T-helper 22 cell (primary cell): ENCODE measurements around the gene TXNDC11.

Source experiments
- DNase-seq: peaks from one replicate; pipeline ENCODE4 v3.0.0-alpha.2; 2020; ENCODE audit warnings: low read depth

The TXNDC11 gene

DNA sequence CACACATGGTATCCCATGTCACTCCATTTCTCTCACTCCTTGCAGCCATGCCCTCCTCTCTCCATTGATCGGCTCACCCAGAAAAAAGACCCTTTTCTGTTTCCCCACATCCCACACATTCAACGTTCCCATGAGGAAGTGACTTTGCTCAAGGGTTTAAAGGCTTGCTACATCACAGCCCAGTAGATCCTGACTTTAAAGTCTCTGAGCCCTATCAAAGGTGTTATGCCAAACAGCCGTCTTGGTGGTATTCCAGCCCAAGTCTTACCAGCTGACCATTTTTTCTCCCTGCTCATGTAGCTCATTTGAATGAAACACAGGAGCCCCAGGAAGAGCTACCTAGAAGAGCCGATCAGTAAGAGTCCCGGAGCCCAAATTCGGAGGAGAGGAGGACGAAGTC, 7.4 kb upstream of the TXNDC11 start:
- DNase-seq = no peak

DNA sequence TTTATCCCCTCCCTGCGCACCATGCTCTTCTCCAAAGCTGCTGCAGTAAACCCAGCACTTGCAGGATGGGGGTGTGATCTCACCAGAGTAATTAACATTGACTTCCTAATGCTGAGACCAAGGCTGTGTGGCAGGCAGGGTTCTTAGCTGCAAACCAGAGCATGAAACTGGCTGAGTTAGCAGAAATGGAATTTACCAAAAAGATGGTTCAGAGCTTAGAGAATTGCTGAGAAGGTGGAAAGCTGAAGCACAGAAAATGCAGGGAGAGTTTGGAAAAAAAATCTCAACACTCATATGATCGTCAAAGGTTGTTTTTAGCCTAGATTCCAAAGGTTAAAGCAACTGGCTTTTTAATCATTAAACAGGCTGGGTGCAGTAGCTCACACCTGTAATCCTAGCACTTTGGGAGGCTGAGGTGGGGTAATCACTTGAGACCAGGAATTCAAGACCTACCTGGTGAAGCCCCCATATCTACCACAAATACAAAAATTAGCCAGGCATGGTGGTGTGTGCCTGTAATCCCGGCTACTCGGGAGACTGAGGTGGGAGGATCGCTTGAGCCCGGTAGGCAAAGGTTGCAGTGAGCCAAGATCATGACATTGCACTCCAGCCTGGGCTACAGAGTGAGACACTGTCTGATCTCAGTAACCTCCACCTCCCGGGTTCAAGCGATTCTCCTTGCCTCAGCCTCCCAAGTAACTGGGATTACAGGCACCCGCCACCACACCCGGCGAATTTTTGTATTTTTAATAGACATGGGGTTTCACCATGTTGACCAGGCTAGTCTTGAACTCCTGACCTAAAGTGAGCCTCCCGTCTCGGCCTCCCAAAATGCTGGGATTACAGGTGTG, 6.0 kb upstream of the TXNDC11 start:
- no peak for DNase-seq

DNA sequence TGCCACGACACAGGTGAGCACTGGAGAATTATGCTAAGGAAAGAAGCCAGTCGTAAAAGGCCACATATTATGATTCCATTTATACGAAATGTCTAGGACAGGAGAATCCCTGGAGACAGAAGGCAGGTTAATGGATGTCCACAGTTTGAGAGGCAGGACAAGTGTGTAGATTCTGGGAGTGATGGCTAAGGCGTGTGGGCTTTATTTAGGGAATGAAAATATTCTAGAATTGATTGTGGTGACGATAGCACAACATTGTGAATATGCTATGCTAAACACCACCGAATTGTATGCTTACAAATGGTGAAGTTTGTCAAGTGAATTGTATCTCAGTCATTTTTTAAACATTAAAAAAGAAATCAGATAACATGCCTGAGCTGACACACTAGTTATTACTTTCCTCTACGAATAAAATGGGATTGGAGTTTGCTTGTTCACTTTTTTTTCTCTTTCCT, 5.3 kb upstream of the TXNDC11 start:
- no peak for DNase-seq

DNA sequence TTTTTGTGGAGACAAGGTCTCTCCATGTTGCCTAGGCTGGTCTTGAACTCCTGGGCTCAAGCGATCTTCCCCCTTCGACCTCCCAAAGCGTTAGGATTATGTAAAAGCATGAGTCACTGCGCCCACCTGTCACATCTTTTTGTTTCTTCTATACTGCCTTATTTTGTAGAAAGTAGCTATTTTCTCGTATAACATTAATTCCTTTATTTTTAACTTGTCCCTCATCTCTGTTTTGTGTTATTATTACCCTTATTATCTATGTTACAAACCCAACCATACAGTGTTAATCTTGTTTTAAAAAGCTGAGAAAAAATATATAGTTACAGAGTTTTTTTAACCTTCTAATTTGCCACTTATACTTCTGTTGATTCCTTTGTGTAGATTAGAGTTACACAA, 1.4 kb upstream of the TXNDC11 start:
- no peak for DNase-seq

GRCh38 chr16:11743308-11744074, 834 bp upstream of the TXNDC11 start:
- DNase-seq = peak; percentile 8

- no peak for DNase-seq
These were observed 543 bp downstream of the TXNDC11 start for GRCh38 chr16:11742093-11742535.

DNA sequence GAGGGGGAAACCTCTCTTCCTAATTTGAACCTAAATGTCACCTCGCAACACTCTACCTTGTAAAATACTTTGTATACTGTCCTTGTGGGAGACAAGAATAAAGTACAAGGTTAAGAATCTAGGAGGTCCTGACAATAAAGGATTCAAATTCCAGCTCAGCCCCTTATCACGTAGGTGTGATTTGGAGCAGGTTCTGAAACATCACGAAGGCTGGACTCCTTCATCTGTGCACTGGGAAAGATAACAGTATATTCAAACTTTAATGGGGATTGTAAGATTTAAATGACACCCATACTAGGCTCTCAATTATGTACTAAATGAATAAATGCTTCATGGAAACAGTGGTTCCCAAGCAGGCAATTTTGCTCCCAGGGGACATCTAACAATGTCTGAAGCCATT, 2.1 kb downstream of the TXNDC11 start:
- no peak for DNase-seq

DNA sequence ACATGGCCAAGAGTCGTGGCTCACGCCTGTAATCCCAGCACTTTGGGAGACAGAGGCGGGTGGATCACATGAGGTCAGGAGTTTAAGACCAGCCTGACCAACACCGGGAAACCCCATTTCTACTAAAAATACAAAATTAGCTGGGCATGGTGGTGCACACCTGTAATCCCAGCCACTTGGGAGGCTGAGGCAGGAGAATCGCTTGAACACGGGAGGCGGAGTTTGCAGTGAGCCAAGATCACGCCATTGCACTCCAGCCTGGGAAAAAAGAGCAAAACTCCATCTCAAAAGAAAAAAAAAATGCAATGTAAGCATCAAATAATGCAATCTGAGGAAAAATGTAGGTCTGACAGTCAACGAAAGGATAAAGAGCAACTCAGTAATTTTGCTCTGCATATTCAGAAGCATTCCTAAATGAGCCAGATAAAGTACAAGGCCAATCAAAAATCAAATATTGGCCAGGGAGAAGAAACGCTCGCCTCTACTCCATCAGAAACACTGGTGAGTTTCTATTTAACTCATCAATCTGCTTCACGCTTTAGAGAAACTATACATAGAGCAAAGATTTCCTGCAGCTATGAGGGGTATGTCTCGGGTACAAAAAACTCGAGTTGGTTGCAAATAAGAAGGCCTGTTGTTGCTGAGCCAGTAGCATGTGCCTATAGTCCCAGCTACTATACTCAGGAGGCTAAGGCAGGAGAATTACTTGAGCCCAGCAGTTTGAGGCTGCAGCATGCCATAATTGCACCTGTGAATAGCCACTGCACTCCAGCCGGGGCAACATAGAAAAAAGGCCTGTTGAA, 3.7 kb downstream of the TXNDC11 start:
- DNase-seq = no peak

DNA sequence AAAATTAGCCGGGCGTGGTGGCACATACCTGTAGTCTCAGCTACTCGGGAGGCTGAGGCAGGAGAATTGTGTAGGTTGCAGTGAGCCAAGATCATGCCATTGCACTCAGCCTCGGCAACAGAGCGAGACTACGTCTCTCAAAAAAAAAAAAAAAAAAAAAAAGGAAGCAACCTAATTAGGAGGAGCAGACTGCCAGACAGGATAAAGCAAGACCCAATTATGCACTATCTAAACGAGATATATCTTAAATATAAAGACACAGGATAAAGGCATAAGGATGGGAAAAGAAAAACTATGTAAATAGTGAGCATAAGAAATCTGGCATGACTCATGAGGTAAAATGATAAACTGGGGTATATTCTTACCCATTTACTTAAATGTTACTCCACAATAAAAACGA, 4.9 kb downstream of the TXNDC11 start:
- no peak for DNase-seq

DNA sequence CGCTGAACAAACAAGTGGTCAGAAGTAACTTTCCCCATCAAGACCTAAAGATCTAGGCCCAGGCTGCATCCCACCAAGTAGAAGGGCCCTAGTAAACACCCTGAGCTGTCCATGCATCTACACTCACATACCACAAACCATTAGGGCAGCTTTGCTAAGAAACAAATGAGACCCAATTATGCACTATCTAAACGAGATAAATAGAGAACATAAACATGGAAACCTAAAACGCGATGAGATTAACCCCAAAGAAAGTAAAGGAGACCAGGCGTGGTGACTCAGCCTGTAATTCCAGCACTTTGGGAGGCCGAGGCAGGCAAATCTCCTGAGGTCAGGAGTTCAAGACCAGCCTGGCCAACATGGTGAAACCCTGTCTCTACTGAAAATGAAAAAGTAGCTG, 5.8 kb downstream of the TXNDC11 start:
- no peak for DNase-seq

GRCh38 chr16:11735787-11736186, 6.9 kb downstream of the TXNDC11 start:
- no peak for DNase-seq

DNA sequence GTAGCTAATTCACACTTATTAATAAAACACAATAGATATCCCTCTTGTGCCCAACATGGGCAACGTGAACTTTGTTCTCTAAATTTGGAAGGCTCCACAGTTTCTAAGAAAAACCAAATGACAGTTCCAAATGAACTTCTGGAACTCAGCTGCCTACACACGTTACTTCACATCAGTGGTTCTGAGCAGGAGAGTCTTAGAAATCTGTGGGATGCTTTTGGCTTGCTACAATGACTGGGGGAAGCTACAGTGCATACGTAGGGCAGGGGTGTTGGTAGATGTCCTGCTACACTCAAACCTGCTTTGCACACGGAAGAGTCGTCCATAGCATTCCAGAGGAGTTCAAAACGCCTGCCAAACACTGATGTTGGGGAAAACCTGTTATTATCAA, 8.0 kb downstream of the TXNDC11 start:
- no peak for DNase-seq

DNA sequence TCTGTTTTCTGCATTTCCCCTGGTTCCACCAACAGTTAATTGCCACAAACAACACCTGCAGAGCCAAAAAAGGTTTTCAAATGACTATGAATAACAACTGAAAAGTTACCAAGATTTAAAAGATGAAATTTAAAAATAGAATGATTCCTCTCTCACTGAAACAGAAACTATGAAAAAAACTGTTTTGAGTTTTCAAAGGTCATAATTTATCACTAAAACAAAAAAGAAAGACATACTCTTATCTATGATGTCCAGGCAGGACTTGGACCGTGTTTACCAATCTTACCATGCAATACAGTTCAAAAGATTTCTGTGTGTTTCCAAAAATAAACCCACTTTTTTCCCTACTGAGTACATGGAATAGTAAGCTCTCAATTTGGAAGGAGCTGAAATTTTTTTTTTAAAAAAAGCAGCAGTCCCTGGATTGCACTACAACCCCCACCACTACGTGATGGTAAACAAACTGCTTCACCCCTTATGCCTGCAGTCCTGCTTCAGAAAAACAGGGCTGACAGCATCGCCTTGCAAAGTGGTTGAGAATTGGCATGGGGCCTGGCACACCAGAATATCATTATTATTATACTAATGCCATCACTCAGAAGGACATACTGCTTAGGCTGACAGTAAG, 8.5 kb downstream of the TXNDC11 start:
- DNase-seq = no peak

GRCh38 chr16:11731222-11731621, 11.4 kb downstream of the TXNDC11 start:
- no peak for DNase-seq

GRCh38 chr16:11729787-11730186, 12.9 kb downstream of the TXNDC11 start:
- DNase-seq = no peak

DNA sequence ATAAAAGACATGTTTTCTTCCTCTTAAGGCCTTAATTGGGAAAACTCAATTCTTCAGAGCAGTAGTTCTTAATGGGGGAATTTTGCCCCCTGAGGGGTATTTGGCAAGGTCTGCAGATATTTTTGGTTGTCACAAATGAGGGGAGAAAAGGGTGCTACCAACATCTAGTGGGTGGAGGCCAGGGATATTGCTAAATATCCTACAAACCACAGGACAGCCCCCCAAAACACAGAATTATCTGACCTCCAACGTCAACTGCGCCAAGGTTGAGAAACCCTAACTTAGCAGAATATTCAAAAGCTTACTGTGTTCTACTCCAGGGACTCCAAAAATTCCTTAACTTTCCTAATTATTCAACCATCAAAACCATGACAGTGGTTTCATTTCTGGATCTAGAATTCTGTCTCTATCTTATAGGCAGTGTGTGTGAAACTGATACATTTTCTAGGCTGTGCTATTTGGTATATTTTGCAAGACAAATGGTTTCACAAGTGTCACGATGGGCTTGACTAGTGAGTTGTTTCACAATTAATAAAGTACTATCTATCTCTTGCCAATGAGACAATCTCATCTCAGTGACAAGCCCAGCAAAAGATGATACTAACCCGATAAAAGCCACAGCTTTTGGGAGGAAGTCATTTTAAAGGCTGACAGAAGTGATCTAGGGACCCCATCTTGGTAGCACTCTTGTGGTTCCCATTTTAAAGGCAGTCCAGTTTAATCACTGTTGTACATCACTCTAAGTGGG, 14.7 kb downstream of the TXNDC11 start:
- DNase-seq = no peak

GRCh38 chr16:11726008-11726407, 16.6 kb downstream of the TXNDC11 start:
- no peak for DNase-seq

DNA sequence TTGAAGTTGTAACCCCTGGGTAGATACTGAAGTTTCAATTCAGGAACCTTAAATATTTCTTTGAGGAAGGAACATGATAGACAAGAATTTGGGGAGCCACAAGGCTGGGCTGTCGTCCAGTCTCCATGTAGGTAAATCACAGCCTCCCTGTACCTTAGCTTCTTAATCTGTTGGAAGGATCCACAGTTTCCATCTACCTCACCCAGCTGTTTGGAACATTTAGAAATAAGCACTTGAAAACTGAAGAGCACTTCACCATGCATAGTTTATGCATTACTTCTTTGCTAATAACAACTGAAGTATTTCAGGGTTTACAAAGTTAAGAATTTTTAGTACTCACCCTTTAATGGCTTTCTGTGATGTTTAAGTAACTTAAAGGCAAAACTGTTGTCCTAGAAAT, 17.2 kb downstream of the TXNDC11 start:
- no peak for DNase-seq

- DNase-seq = no peak
These were observed 20.2 kb downstream of the TXNDC11 start for GRCh38 chr16:11722468-11722808.

- DNase-seq = no peak
These were observed 20.7 kb downstream of the TXNDC11 start for GRCh38 chr16:11721781-11722467.

DNA sequence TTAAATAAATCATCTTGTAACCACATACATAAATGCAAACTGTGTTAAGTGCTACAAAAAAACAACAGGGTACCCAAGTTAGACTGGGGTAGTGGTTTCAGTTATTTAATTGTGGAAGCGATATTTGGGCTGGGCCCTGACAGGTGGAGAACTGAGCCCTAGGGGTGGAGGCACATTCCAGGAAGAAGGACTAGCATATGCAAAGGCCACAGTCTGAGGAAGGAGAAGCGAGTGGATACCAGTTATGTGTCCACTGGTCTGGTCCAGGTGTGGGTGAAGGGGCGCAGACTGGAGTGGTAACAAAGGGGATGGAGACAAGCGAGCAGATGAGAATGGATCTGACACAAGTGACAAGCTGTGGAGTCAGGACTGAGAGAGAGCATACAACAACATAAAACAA, 22.9 kb downstream of the TXNDC11 start:
- DNase-seq = no peak
